Measurements from ENCODE around the gene ELAPOR1. TPM values are rescaled to one million over a fixed set of nuclear protein-coding genes. Genes with fewer than 3 reads are reported as not detected.

ELAPOR1 gene
- total RNA-seq, 1 donor, result 0.45 TPM

GRCh38 chr1:109148987-109149561 is 35.2 kb downstream of the ELAPOR1 start:
- DNase-seq (ENCODE audit: low read depth), result no peak
- TF ChIP-seq, protein P1, sequence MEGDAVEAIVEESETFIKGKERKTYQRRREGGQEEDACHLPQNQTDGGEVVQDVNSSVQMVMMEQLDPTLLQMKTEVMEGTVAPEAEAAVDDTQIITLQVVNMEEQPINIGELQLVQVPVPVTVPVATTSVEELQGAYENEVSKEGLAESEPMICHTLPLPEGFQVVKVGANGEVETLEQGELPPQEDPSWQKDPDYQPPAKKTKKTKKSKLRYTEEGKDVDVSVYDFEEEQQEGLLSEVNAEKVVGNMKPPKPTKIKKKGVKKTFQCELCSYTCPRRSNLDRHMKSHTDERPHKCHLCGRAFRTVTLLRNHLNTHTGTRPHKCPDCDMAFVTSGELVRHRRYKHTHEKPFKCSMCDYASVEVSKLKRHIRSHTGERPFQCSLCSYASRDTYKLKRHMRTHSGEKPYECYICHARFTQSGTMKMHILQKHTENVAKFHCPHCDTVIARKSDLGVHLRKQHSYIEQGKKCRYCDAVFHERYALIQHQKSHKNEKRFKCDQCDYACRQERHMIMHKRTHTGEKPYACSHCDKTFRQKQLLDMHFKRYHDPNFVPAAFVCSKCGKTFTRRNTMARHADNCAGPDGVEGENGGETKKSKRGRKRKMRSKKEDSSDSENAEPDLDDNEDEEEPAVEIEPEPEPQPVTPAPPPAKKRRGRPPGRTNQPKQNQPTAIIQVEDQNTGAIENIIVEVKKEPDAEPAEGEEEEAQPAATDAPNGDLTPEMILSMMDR (IDR thresholded peaks at IDR 0.05; ENCODE audit: insufficient read depth, low read length), result no peak
- H3K4me3 ChIP-seq (ENCODE audit: low read depth, low read length), result no peak overlapping the region

DNA sequence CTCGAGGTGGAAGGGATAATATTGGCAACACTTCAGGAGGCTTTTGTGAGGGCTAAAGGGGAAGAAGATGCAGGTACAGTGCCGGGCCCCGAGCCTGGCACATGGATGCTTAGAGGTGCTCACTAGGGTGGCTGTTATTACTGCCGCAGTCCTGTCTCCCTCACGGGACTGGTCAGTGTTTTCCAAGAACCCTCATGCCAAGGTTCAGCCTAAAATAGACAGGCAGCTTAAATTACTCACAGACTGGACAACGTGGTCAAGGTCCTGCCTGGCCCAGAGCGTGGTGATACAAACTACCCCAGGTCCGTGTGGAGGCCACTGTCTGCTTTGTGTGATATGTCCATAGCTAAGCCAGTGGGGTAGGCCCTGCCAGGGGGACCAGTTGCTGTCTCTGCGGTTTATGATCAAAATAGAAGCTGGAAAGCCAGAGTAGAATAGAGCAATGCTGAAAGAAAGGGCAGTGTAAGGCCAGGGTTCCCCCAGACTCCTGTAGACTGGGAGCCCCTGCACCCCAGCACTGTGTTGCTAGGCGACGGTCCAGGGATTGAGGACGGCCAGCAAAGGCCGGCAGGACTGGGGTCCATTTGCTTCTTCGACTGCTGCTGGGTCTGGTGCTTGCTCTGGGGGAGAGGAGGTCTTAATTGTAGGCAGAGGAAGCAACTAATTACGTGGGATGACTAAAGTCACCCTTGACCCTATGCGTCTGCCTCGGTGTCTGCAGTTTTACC is 36.1 kb downstream of the ELAPOR1 start:
- H3K4me3 ChIP-seq (ENCODE audit: low read depth, low read length), result no peak overlapping the region
- DNase-seq (ENCODE audit: low read depth), result no peak
- TF ChIP-seq, protein P1 (IDR thresholded peaks at IDR 0.05; ENCODE audit: insufficient read depth, low read length), result no peak

DNA sequence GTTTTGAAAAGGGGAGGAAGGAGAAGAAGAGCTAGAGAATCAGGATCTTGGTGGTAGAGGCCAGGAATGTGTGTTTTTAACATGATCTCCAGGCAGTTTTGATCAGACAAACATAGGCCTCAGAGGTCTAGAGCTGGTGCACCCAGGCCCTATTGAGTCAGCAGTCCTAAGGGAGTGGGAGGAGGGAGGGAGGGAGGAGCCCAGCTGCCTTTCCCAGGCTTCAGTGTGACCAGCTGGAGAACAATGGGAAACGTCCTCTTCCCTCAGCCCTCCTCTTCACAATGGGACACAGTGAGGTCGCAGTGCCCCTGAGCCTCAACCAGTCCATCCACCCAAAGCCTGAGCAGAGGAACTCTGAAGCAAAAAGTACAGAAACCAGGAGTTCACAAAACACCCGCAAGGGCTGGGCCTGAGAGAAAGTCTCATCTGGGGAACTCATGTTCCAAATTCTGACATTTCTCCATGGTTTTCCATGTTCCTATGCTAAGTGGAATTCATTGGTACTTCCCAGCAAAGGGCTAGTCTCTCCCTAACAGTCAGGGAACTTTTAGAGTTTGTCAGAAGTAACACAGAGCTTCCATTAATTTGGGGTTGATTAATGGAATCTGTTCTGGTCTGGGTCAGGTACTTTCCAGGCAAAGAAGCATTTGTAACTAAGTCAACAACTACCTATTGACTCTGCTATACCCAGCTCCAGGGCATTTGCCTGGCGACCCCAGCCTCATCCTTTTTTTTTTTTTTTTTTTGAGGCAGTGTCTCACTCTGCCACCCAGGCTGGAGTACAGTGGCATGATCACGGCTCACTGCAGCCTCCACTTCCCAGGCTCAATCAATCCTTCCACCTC is 37.5 kb downstream of the ELAPOR1 start:
- H3K4me3 ChIP-seq (ENCODE audit: low read depth, low read length), result no peak overlapping the region
- TF ChIP-seq, protein P1 (IDR thresholded peaks at IDR 0.05; ENCODE audit: insufficient read depth, low read length), result no peak
- peak; percentile 78 for DNase-seq (ENCODE audit: low read depth)

GRCh38 chr1:109152196-109152595 is 38.3 kb downstream of the ELAPOR1 start:
- no peak for DNase-seq (ENCODE audit: low read depth)
- TF ChIP-seq, protein P1 (IDR thresholded peaks at IDR 0.05; ENCODE audit: insufficient read depth, low read length), result no peak
- H3K4me3 ChIP-seq (ENCODE audit: low read depth, low read length), result no peak overlapping the region

- no peak for DNase-seq (ENCODE audit: low read depth)
- TF ChIP-seq, protein P1 (IDR thresholded peaks at IDR 0.05; ENCODE audit: insufficient read depth, low read length), result no peak
- H3K4me3 ChIP-seq (ENCODE audit: low read depth, low read length), result no peak overlapping the region
These were observed 43.0 kb downstream of the ELAPOR1 start for GRCh38 chr1:109156916-109157385.

- H3K4me3 ChIP-seq (ENCODE audit: low read depth, low read length), result no peak overlapping the region
- TF ChIP-seq, protein P1 (IDR thresholded peaks at IDR 0.05; ENCODE audit: insufficient read depth, low read length), result no peak
- no peak for DNase-seq (ENCODE audit: low read depth)
These were observed 44.5 kb downstream of the ELAPOR1 start for GRCh38 chr1:109158433-109158832.

Measured in fibroblast of the aortic adventitia (primary cell).